IPS-18a (cell line): ENCODE measurements around the gene NR4A3.

Experiments used
- H3K27ac ChIP-seq: one replicate; pipeline ENCODE4 v1.5.1; 2013; ENCODE audit warnings: low read length
- H3K27me3 ChIP-seq: one replicate; pipeline ENCODE4 v1.6.1; 2013; ENCODE audit warnings: mild to moderate bottlenecking, low read length; ENCODE audit not compliant: control insufficient read depth, insufficient read depth
- H3K36me3 ChIP-seq: one replicate; pipeline ENCODE4 v1.6.1; 2013; ENCODE audit warnings: low read depth, low read length; ENCODE audit not compliant: control insufficient read depth
- H3K4me1 ChIP-seq: one replicate; pipeline ENCODE4 v1.6.1; 2013; ENCODE audit warnings: low read depth, low read length; ENCODE audit not compliant: control insufficient read depth
- H3K4me3 ChIP-seq: one replicate; pipeline ENCODE4 v1.5.1; 2013; ENCODE audit warnings: low read length
- H3K9ac ChIP-seq: one replicate; pipeline ENCODE4 v1.6.1; 2013; ENCODE audit warnings: mild to moderate bottlenecking, low read length, moderate library complexity
- H3K9me3 ChIP-seq: one replicate; pipeline ENCODE4 v1.6.1; 2013; ENCODE audit warnings: low read depth, low read length; ENCODE audit not compliant: control insufficient read depth

Gene NR4A3

GRCh38 chr9:99816392-99816791, 5.3 kb upstream of the NR4A3 start:
- Histone ChIP-seq H3K9me3 (no peaks in the 10 kb centered on the region), H3K4me1 (peaks cover 41% of the 10 kb centered on the region), H3K27ac (no peak overlapping the region), H3K27me3 (peaks cover 14% of the 10 kb centered on the region), H3K9ac (no peak overlapping the region), H3K36me3 (no peaks in the 10 kb centered on the region), H3K4me3 (no peak overlapping the region)

- peaks cover 35% of the 10 kb centered on the region for H3K27me3 ChIP-seq
- H3K9me3 ChIP-seq, result no peaks in the 10 kb centered on the region
- H3K4me3 ChIP-seq, result peak overlapping the region; percentile 69
- H3K36me3 ChIP-seq, result no peaks in the 10 kb centered on the region
- peak overlapping the region; percentile 86 for H3K9ac ChIP-seq
- H3K4me1 ChIP-seq, result peaks cover 37% of the 10 kb centered on the region
- H3K27ac ChIP-seq, result no peak overlapping the region
Observed at GRCh38 chr9:99818500-99818899, 3.2 kb upstream of the NR4A3 start.

- Histone ChIP-seq H3K27ac (peak overlapping the region; percentile 12), H3K9ac (peak overlapping the region; percentile 86), H3K4me1 (peaks cover 31% of the 10 kb centered on the region), H3K9me3 (no peaks in the 10 kb centered on the region), H3K4me3 (peak overlapping the region; percentile 69), H3K36me3 (no peaks in the 10 kb centered on the region), H3K27me3 (peaks cover 43% of the 10 kb centered on the region)
Observed at GRCh38 chr9:99819123-99819855, 2.4 kb upstream of the NR4A3 start.

GRCh38 chr9:99819856-99820684, 1.6 kb upstream of the NR4A3 start:
- Histone ChIP-seq H3K36me3 (no peaks in the 10 kb centered on the region), H3K4me3 (peak overlapping the region; percentile 84), H3K4me1 (peaks cover 29% of the 10 kb centered on the region), H3K9me3 (no peaks in the 10 kb centered on the region), H3K27ac (peak overlapping the region; percentile 12), H3K27me3 (peaks cover 51% of the 10 kb centered on the region), H3K9ac (peak overlapping the region; percentile 86)

GRCh38 chr9:99820685-99821395, 845 bp upstream of the NR4A3 start:
- Histone ChIP-seq H3K4me1 (peaks cover 37% of the 10 kb centered on the region), H3K27ac (no peak overlapping the region), H3K36me3 (no peaks in the 10 kb centered on the region), H3K27me3 (peaks cover 59% of the 10 kb centered on the region), H3K4me3 (peak overlapping the region; percentile 84), H3K9me3 (no peaks in the 10 kb centered on the region), H3K9ac (peak overlapping the region; percentile 41)

GRCh38 chr9:99822109-99822805, 572 bp downstream of the NR4A3 start:
- Histone ChIP-seq H3K9ac (no peak overlapping the region), H3K4me3 (peak overlapping the region; percentile 84), H3K27ac (no peak overlapping the region), H3K36me3 (no peaks in the 10 kb centered on the region), H3K27me3 (peaks cover 73% of the 10 kb centered on the region), H3K4me1 (peaks cover 37% of the 10 kb centered on the region), H3K9me3 (no peaks in the 10 kb centered on the region)

GRCh38 chr9:99822806-99823591, 1.3 kb downstream of the NR4A3 start:
- Histone ChIP-seq H3K4me1 (peaks cover 37% of the 10 kb centered on the region), H3K9me3 (no peaks in the 10 kb centered on the region), H3K36me3 (no peaks in the 10 kb centered on the region), H3K9ac (no peak overlapping the region), H3K4me3 (peak overlapping the region; percentile 84), H3K27me3 (peaks cover 80% of the 10 kb centered on the region), H3K27ac (no peak overlapping the region)

- no peak overlapping the region for H3K9ac ChIP-seq
- no peaks in the 10 kb centered on the region for H3K9me3 ChIP-seq
- H3K27me3 ChIP-seq, result peaks cover 88% of the 10 kb centered on the region
- H3K4me1 ChIP-seq, result peaks cover 30% of the 10 kb centered on the region
- H3K27ac ChIP-seq, result no peak overlapping the region
- peak overlapping the region; percentile 84 for H3K4me3 ChIP-seq
- H3K36me3 ChIP-seq, result no peaks in the 10 kb centered on the region
Observed at GRCh38 chr9:99823681-99824377, 2.1 kb downstream of the NR4A3 start.

- no peak overlapping the region for H3K27ac ChIP-seq
- no peaks in the 10 kb centered on the region for H3K36me3 ChIP-seq
- peak overlapping the region; percentile 20 for H3K9ac ChIP-seq
- H3K27me3 ChIP-seq, result peaks cover 96% of the 10 kb centered on the region
- peaks cover 34% of the 10 kb centered on the region for H3K4me1 ChIP-seq
- H3K4me3 ChIP-seq, result peak overlapping the region; percentile 84
- H3K9me3 ChIP-seq, result no peaks in the 10 kb centered on the region
Observed at GRCh38 chr9:99824378-99825171, 2.9 kb downstream of the NR4A3 start.
